GM18502 (cell line): ENCODE data around the gene C17orf78.
"Not testable (repeated sequence)": the region's sequence is repeated elsewhere in the genome, so short reads cannot be mapped to it uniquely, and the experiment has no call there.

ENCODE experiments used
- ATAC-seq: cut with Tn5 transposase; IDR thresholded peaks from one replicate; pipeline ENCODE4 v1.9.1; 2021; ENCODE audit warnings: mild to moderate bottlenecking; ENCODE audit not compliant: unreplicated experiment, poor library complexity

The C17orf78 gene

DNA sequence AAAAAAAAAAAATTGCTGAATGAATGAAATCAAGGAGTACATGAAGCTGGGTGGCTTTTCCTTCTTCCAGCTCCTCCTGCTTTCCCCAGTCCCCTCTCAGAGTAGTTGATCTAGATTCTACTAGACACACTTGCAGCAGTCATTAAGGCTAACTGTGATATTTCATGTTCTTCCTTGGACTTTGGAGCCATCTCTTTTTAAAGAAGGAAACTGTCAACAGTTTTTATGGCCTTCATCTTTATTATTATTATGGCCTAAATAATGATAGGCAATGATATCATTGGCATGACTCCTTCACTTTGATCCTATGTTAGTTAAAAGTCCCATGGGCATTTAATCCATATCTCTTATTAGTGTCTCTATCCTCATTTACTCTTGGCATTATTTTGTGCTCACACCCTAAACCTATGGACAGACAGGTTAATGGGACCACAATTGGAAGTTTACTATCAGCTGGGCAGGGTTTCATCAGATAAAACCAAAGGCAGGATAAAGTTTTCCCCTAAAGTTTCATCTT lies 9.7 kb downstream of the C17orf78 start:
- ATAC-seq: no peak

- ATAC-seq: no peak
Measured at GRCh38 chr17:37386462-37386861, 10.7 kb downstream of the C17orf78 start.

DNA sequence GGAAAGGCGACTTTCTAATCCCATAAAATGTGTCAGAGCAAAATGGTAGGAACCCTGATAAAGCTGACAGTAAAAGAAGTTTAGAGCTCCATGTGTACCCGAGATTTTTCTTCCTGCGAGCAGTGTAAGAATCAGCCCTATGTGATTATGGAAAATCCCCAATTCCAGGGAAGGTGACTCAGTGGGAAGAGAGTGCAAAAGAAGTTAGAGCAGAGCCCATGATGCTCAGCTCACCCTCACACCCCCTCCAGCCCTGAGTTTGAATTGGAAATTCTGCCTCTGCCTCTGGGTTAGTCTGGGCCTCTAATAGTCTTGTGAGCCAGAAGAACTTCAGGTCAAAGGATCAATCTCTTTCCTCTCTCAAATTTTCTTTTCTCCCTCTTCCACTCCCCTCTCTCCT lies 12.5 kb downstream of the C17orf78 start:
- ATAC-seq: no peak

- no peak for ATAC-seq
Measured at GRCh38 chr17:37389160-37389559, 13.4 kb downstream of the C17orf78 start.

- ATAC-seq: no peak
Measured at GRCh38 chr17:37391146-37391545, 15.4 kb downstream of the C17orf78 start.

- peak; percentile 60 for ATAC-seq
Measured at GRCh38 chr17:37392024-37392590, 16.3 kb downstream of the C17orf78 start.

DNA sequence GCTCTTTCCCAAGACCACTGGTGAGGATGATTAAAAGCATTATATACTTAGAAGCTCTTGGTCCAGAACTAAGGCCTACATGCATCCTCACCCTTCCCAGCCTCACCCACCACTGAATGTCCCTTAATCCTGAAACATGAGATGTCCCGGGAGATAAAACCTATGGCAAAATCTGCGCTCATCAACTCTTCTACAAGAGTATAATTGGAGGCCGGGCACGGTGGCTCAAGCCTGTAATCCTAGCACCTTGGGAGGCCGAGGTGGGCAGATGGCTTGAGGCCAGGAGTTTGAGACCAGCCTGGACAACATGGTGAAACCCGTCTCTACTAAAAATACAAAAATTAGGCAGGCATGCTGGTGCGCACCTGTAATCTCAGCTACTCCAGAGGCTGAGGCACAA lies 17.6 kb downstream of the C17orf78 start:
- ATAC-seq: no peak

- ATAC-seq: no peak
Measured at GRCh38 chr17:37399265-37399803, 23.5 kb downstream of the C17orf78 start.

GRCh38 chr17:37400505-37400904 lies 24.7 kb downstream of the C17orf78 start:
- ATAC-seq: no peak

GRCh38 chr17:37405522-37405921 lies 29.7 kb downstream of the C17orf78 start:
- ATAC-seq: not testable (repeated sequence)

GRCh38 chr17:37405955-37406634 lies 30.3 kb downstream of the C17orf78 start:
- ATAC-seq: no peak

- peak; percentile 79 for ATAC-seq
Measured at GRCh38 chr17:37406635-37407461, 31.1 kb downstream of the C17orf78 start, which contains the start of the genes ACACA and TADA2A. Gene ACACA, minus strand, starts transcription at chr17:37406836. Its CDS starts 537 bp downstream, at chr17:37406299. Gene TADA2A, plus strand, starts transcription at chr17:37406886. Its CDS starts 4,480 bp downstream, at chr17:37411366.

DNA sequence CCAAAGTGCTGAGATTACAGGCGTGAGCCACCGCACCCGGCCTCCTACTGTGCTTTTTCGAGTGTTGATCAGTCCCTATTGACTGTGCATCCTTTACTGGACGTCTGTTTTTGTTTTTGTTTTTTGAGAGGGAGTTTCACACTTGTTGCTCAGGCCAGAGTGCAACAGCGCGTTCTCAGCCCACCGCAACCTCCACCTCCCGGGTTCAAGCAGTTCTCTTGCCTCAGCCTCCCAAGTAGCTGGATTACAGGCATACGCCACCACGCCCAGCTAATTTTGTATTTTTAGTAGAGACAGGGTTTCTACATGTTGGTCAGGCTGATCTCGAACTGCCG lies 32.3 kb downstream of the C17orf78 start:
- ATAC-seq: not testable (repeated sequence)

- no peak for ATAC-seq
Measured at GRCh38 chr17:37410357-37410756, 34.6 kb downstream of the C17orf78 start.

- ATAC-seq: no peak
Measured at GRCh38 chr17:37413875-37414519, 38.2 kb downstream of the C17orf78 start.

GRCh38 chr17:37417852-37418251 lies 42.1 kb downstream of the C17orf78 start:
- ATAC-seq: no peak

DNA sequence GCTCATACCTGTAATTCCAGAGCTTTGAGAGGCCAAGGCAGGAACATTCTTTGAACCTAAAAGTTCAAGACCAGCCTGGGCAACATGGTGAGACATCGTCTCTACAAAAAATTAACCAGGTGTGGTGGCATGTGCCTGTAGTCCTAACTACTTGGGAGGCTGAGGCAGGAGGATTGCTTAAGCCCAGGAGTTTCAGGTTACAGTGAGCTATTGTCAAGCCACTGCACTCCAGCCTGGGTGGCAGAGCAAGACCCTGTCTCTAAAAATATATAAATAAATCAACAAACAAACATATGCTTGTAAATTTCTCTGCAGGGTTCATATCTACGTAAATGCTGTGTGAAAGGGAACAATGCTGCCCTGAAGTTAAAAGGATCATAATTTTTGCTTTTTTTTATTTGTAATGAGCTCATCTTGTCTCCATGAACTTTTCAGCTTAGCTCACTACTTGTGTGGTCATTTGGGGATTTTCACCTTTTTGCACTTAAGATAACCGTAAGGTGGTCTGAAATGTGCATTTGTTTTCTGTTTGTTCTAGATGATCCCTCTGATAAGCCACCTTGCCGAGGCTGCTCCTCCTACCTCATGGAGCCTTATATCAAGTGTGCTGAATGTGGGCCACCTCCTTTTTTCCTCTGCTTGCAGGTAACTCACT lies 47.3 kb downstream of the C17orf78 start:
- no peak for ATAC-seq

GRCh38 chr17:37425268-37425667 lies 49.5 kb downstream of the C17orf78 start:
- no peak for ATAC-seq

- no peak for ATAC-seq
Measured at GRCh38 chr17:37429039-37429438, 53.3 kb downstream of the C17orf78 start.

GRCh38 chr17:37429453-37429852 lies 53.7 kb downstream of the C17orf78 start:
- ATAC-seq: no peak
